Glutamatergic neuron (in vitro differentiated cells): Measurements from ENCODE around the gene KIAA1549. TPM values are rescaled to one million over a fixed set of nuclear protein-coding genes. Genes with fewer than 3 reads are reported as not detected.

Experiments
- DNase-seq: peaks from one replicate; pipeline ENCODE4 v3.0.0; 2022
- H3K27ac Mint-ChIP-seq: one replicate; pipeline ENCODE4 v1.8.0; 2020; ENCODE audit warnings: mild to moderate bottlenecking, mixed read lengths, inconsistent platforms; ENCODE audit not compliant: unreplicated experiment
- H3K27me3 Mint-ChIP-seq: one replicate; pipeline ENCODE4 v1.8.0; 2020; ENCODE audit warnings: mild to moderate bottlenecking, moderate library complexity, mixed read lengths, inconsistent platforms; ENCODE audit not compliant: unreplicated experiment
- H3K36me3 Mint-ChIP-seq: one replicate; pipeline ENCODE4 v1.8.0; 2020; ENCODE audit warnings: mild to moderate bottlenecking, mixed read lengths, inconsistent platforms; ENCODE audit not compliant: unreplicated experiment
- H3K4me1 Mint-ChIP-seq: one replicate; pipeline ENCODE4 v1.8.0; 2020; ENCODE audit warnings: mild to moderate bottlenecking, low read depth, mixed read lengths, inconsistent platforms; ENCODE audit not compliant: unreplicated experiment
- H3K4me3 Mint-ChIP-seq: one replicate; pipeline ENCODE4 v1.8.0; 2020; ENCODE audit warnings: mild to moderate bottlenecking, mixed read lengths, inconsistent platforms; ENCODE audit not compliant: unreplicated experiment
- H3K9me3 Mint-ChIP-seq: one replicate; pipeline ENCODE4 v1.8.0; 2020; ENCODE audit warnings: mild to moderate bottlenecking, moderate library complexity, mixed read lengths, inconsistent platforms; ENCODE audit not compliant: unreplicated experiment
- CTCF ChIP-seq: fragments of 200-600 bp; sonication (generic); IDR thresholded peaks from one replicate; pipeline ENCODE4 v1.5.0; 2021; ENCODE audit not compliant: partially characterized antibody, unreplicated experiment
- total RNA-seq: library from RNA; stranded (reverse); fragmentation: NEBNext Ultra II Directional; extraction: Animal tissue kit (Norgen Biotek cat#: 25700); gene quantifications from one replicate; pipeline ENCODE4 v1.2.1, GENCODE V29; 2021; ENCODE audit not compliant: unreplicated experiment

Gene KIAA1549
- total RNA-seq, 1 donor from 2014 or later, result 40.2 TPM

- Mint-ChIP-seq H3K36me3 (peaks cover 5% of the 10 kb centered on the region), H3K9me3 (peaks cover 3% of the 10 kb centered on the region), H3K27ac (no peak overlapping the region), H3K4me1 (peaks cover 7% of the 10 kb centered on the region), H3K27me3 (peaks cover 6% of the 10 kb centered on the region), H3K4me3 (no peak overlapping the region)
- TF ChIP-seq CTCF, result no peak
- no peak for DNase-seq
Observed at GRCh38 chr7:138957753-138958390, 23.3 kb downstream of the KIAA1549 start.

DNA sequence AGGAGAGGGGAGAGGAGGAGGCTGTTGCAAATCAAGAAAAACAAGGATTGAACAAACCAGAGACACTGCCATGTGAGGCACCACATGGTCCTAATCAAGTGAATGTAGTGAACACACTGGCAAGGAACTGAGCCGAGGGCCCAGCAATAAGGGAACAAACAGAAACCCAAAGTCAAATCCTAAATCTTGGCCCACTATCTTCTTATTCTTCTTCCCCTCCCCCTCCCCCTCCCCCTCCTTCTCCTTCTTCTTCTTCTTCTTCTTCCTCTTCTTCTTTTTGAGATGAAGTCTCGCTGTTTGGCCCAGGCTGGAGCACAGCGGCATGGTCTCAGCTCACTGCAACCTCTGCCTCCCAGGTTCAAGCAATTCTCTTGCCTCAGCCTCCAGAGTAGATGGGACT is 24.0 kb downstream of the KIAA1549 start:
- Mint-ChIP-seq H3K27me3 (peaks cover 6% of the 10 kb centered on the region), H3K27ac (no peak overlapping the region), H3K9me3 (peaks cover 3% of the 10 kb centered on the region), H3K4me3 (no peak overlapping the region), H3K36me3 (peaks cover 5% of the 10 kb centered on the region), H3K4me1 (peaks cover 7% of the 10 kb centered on the region)
- no peak for DNase-seq
- TF ChIP-seq CTCF, result no peak

DNA sequence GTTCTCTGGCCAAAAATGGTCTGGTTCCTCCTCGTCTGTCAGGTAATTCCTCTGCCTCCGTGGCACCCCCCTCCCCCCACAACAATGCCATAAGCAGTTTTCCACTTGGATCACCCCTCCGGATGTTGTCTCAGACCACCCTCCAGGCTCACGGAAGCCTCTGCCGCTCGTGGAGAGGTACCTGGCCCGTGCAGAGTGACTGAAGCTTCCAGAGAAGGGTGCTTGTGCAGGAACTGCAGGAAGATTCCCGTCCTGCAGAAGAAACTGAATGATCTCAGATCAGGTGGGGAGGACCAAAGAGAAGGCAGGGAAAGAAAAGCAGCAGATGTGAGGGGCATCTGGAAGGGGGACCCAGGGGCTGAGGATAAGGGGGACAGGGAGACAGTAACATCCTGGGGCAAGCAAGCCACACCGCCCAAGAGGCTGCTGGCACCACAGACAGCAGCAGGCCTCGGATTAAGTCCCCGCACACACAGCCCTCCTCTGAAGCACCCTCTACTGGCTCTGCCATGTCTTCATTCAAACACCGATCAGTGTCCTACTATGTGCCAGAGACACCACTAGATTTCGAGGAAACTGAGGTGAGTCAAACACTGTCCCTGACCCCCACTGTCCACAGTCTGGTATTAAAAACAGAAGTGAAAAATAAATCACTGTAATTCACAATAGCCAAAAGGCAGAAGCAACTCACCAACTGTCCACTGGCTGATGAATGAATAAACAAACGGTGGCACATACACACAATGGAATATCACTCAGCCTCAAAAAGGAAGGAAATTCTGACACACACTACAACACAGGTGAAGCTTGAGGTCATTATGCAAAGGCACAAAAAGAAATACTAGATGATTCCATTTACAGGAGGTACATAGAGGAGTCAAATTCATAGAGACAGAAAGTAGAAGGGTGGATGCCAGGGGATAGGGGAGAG is 26.4 kb downstream of the KIAA1549 start:
- H3K9me3 Mint-ChIP-seq, result peaks cover 3% of the 10 kb centered on the region
- no peak for DNase-seq
- no peak for TF ChIP-seq CTCF
- peaks cover 5% of the 10 kb centered on the region for H3K36me3 Mint-ChIP-seq
- H3K27me3 Mint-ChIP-seq, result peaks cover 6% of the 10 kb centered on the region
- H3K27ac Mint-ChIP-seq, result no peak overlapping the region
- no peak overlapping the region for H3K4me3 Mint-ChIP-seq
- H3K4me1 Mint-ChIP-seq, result peaks cover 12% of the 10 kb centered on the region

DNA sequence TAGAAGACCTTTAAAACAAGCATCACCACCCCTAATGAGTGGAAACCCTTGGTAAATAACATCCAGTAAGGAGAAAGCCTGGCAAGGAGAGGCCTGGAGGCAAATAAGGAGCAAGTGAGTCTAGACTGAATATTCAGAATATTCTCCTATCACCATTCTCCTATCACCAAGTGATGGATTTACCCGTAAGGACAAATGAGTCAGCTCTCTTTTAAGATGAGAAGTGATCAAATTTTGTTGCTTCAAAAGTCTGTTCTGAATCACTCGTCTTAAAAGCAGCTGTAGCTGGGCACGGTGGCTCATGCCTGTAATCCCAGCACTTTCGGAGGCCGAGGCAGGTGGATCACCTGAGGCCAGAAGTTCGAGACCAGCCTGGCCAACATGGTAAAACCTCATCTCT is 28.4 kb downstream of the KIAA1549 start:
- DNase-seq, result no peak
- Mint-ChIP-seq H3K9me3 (no peaks in the 10 kb centered on the region), H3K36me3 (peaks cover 5% of the 10 kb centered on the region), H3K27me3 (peaks cover 5% of the 10 kb centered on the region), H3K4me1 (peaks cover 12% of the 10 kb centered on the region), H3K4me3 (no peak overlapping the region), H3K27ac (no peak overlapping the region)
- TF ChIP-seq CTCF, result no peak

GRCh38 chr7:138951953-138952352 is 29.2 kb downstream of the KIAA1549 start:
- TF ChIP-seq CTCF, result no peak
- peaks cover 12% of the 10 kb centered on the region for H3K4me1 Mint-ChIP-seq
- DNase-seq, result no peak
- H3K4me3 Mint-ChIP-seq, result no peak overlapping the region
- H3K27ac Mint-ChIP-seq, result no peak overlapping the region
- H3K36me3 Mint-ChIP-seq, result peaks cover 4% of the 10 kb centered on the region
- peaks cover 5% of the 10 kb centered on the region for H3K27me3 Mint-ChIP-seq
- H3K9me3 Mint-ChIP-seq, result no peaks in the 10 kb centered on the region
